ES-I3 (cell line): ENCODE data around the gene NR1I3.

ENCODE experiments used
- H3K36me3 ChIP-seq: 2 replicates; pipeline ENCODE4 v1.6.1; 2013; ENCODE audit warnings: mild to moderate bottlenecking, low read length, control low read depth, moderate library complexity; ENCODE audit not compliant: insufficient read depth
- H3K4me1 ChIP-seq: 2 replicates; pipeline ENCODE4 v1.6.1; 2013; ENCODE audit warnings: mild to moderate bottlenecking, control low read depth, low read length; ENCODE audit not compliant: insufficient read depth
- H3K9ac ChIP-seq: 2 replicates; pipeline ENCODE4 v1.6.1; 2013; ENCODE audit warnings: low read depth, mild to moderate bottlenecking, low read length, moderate library complexity
- H3K9me3 ChIP-seq: 2 replicates; pipeline ENCODE4 v1.6.1; 2013; ENCODE audit warnings: mild to moderate bottlenecking, low read length, moderate library complexity; ENCODE audit not compliant: control insufficient read depth, insufficient read depth

The NR1I3 gene

GRCh38 chr1:161238039-161238473 is at the start of gene NR1I3:
TSS of gene NR1I3 (minus strand) at chr1:161238203. CDS start at chr1:161236565, 1,638 bp downstream.
- H3K9me3 ChIP-seq = no peaks in the 10 kb centered on the region
- H3K9ac ChIP-seq = no peak within 1 kb of the TSS
- 0 out of 2 replicates have a peak, but pooled peaks cover 3% of the 10 kb centered on the region for H3K4me1 ChIP-seq
- H3K36me3 ChIP-seq = no peaks in the 10 kb centered on the region

- no peak overlapping the region for H3K9ac ChIP-seq
- no peaks in the 10 kb centered on the region for H3K9me3 ChIP-seq
- H3K4me1 ChIP-seq = peaks cover 8% of the 10 kb centered on the region
- no peaks in the 10 kb centered on the region for H3K36me3 ChIP-seq
These were observed 49.6 kb upstream of the NR1I3 start for GRCh38 chr1:161287482-161288054.

- H3K4me1 ChIP-seq = peaks cover 4% of the 10 kb centered on the region
These were observed 47.5 kb upstream of the NR1I3 start for GRCh38 chr1:161285521-161285920.

GRCh38 chr1:161285113-161285512 is 47.1 kb upstream of the NR1I3 start:
- Histone ChIP-seq H3K9ac (no peak overlapping the region), H3K9me3 (no peaks in the 10 kb centered on the region), H3K4me1 (peaks cover 4% of the 10 kb centered on the region), H3K36me3 (no peaks in the 10 kb centered on the region)

More at GRCh38 chr1:161285521-161285920, 47.5 kb upstream of the NR1I3 start:
- no peaks in the 10 kb centered on the region for H3K36me3 ChIP-seq
- no peak overlapping the region for H3K9ac ChIP-seq
- H3K9me3 ChIP-seq = no peaks in the 10 kb centered on the region

GRCh38 chr1:161282991-161283390 is 45.0 kb upstream of the NR1I3 start:
- Histone ChIP-seq H3K36me3 (no peaks in the 10 kb centered on the region), H3K4me1 (peaks cover 4% of the 10 kb centered on the region), H3K9ac (no peak overlapping the region), H3K9me3 (no peaks in the 10 kb centered on the region)

- H3K4me1 ChIP-seq = no peaks in the 10 kb centered on the region
- H3K9me3 ChIP-seq = no peaks in the 10 kb centered on the region
- no peaks in the 10 kb centered on the region for H3K36me3 ChIP-seq
- no peak overlapping the region for H3K9ac ChIP-seq
These were observed 36.9 kb upstream of the NR1I3 start for GRCh38 chr1:161274874-161275273.

GRCh38 chr1:161273402-161273801 is 35.4 kb upstream of the NR1I3 start:
- Histone ChIP-seq H3K4me1 (no peaks in the 10 kb centered on the region), H3K9ac (no peak overlapping the region), H3K36me3 (no peaks in the 10 kb centered on the region), H3K9me3 (no peaks in the 10 kb centered on the region)

GRCh38 chr1:161267321-161267720 is 29.3 kb upstream of the NR1I3 start:
- H3K4me1 ChIP-seq = peaks cover 16% of the 10 kb centered on the region
- H3K9ac ChIP-seq = no peak overlapping the region
- H3K36me3 ChIP-seq = no peaks in the 10 kb centered on the region
- H3K9me3 ChIP-seq = no peaks in the 10 kb centered on the region

- Histone ChIP-seq H3K36me3 (no peaks in the 10 kb centered on the region), H3K9me3 (no peaks in the 10 kb centered on the region), H3K9ac (no peak overlapping the region), H3K4me1 (peaks cover 16% of the 10 kb centered on the region)
These were observed 28.8 kb upstream of the NR1I3 start for GRCh38 chr1:161266836-161267235.

- H3K4me1 ChIP-seq = peaks cover 19% of the 10 kb centered on the region
- H3K36me3 ChIP-seq = no peaks in the 10 kb centered on the region
- no peak overlapping the region for H3K9ac ChIP-seq
- H3K9me3 ChIP-seq = no peaks in the 10 kb centered on the region
These were observed 28.2 kb upstream of the NR1I3 start for GRCh38 chr1:161266202-161266601.

- Histone ChIP-seq H3K9me3 (no peaks in the 10 kb centered on the region), H3K36me3 (no peaks in the 10 kb centered on the region), H3K4me1 (peaks cover 21% of the 10 kb centered on the region), H3K9ac (no peak overlapping the region)
These were observed 27.3 kb upstream of the NR1I3 start for GRCh38 chr1:161265305-161265704.

- H3K4me1 ChIP-seq = peaks cover 12% of the 10 kb centered on the region
- H3K9ac ChIP-seq = no peak overlapping the region
- 0 out of 2 replicates have a peak, but pooled peaks cover 2% of the 10 kb centered on the region for H3K9me3 ChIP-seq
- H3K36me3 ChIP-seq = no peaks in the 10 kb centered on the region
These were observed 23.5 kb upstream of the NR1I3 start for GRCh38 chr1:161261261-161262235.

- Histone ChIP-seq H3K36me3 (no peaks in the 10 kb centered on the region), H3K9ac (no peak overlapping the region), H3K9me3 (0 out of 2 replicates have a peak, but pooled peaks cover 2% of the 10 kb centered on the region), H3K4me1 (0 out of 2 replicates have a peak, but pooled peaks cover 5% of the 10 kb centered on the region)
These were observed 22.6 kb upstream of the NR1I3 start for GRCh38 chr1:161260376-161261260.

GRCh38 chr1:161259765-161260164 is 21.8 kb upstream of the NR1I3 start:
- H3K4me1 ChIP-seq = 0 out of 2 replicates have a peak, but pooled peaks cover 5% of the 10 kb centered on the region
- H3K9me3 ChIP-seq = 0 out of 2 replicates have a peak, but pooled peaks cover 2% of the 10 kb centered on the region
- H3K36me3 ChIP-seq = no peaks in the 10 kb centered on the region
- no peak overlapping the region for H3K9ac ChIP-seq
